Right kidney (tissue), 1 donor: ENCODE data around the gene ZBTB8B.

ENCODE experiments used
- DNase-seq: peaks from one replicate; pipeline ENCODE4 v3.0.0-alpha.2; 2016

The ZBTB8B gene

GRCh38 chr1:32508761-32509160 is 43.9 kb downstream of the ZBTB8B start:
- DNase-seq = no peak

- no peak for DNase-seq
Measured at GRCh38 chr1:32509939-32510338, 45.1 kb downstream of the ZBTB8B start.
